Neural progenitor cell (in vitro differentiated cells): ENCODE measurements around the gene OXLD1. TPM values are rescaled to one million over a fixed set of nuclear protein-coding genes. Genes with fewer than 3 reads are reported as not detected.
"Not testable (repeated sequence)": the region's sequence is repeated elsewhere in the genome, so short reads cannot be mapped to it uniquely, and the experiment has no call there.

Experiments used
- DNase-seq: peaks from one replicate; pipeline ENCODE4 v3.0.0-alpha.2; 2016; ENCODE audit warnings: low spot score
- H2AFZ ChIP-seq: fragments of 200-600 bp; sonication (generic); replicated peaks from 2 replicates; pipeline ENCODE4 v1.6.1; 2016; ENCODE audit warnings: antibody characterized with exemption
- H3F3A ChIP-seq: fragments of 200-600 bp; sonication (generic); 2 replicates; pipeline ENCODE4 v1.6.1; 2016; ENCODE audit warnings: antibody characterized with exemption, low read depth
- H3K27ac ChIP-seq: fragments of 200-600 bp; sonication (generic); 2 replicates; pipeline ENCODE4 v1.5.1; 2016; ENCODE audit warnings: mild to moderate bottlenecking
- H3K27me3 ChIP-seq: fragments of 200-600 bp; sonication (generic); 2 replicates; pipeline ENCODE4 v1.6.1; 2016; ENCODE audit warnings: mild to moderate bottlenecking, moderate library complexity
- H3K36me3 ChIP-seq: fragments of 200-600 bp; sonication (generic); 2 replicates; pipeline ENCODE4 v1.5.1; 2016
- H3K4me1 ChIP-seq: fragments of 200-600 bp; sonication (generic); 2 replicates; pipeline ENCODE4 v1.6.1; 2016; ENCODE audit warnings: mixed run types
- H3K4me2 ChIP-seq: fragments of 200-600 bp; sonication (generic); 2 replicates; pipeline ENCODE4 v1.6.1; 2016
- H3K4me3 ChIP-seq: fragments of 200-600 bp; sonication (generic); 2 replicates; pipeline ENCODE4 v1.5.1; 2016
- H3K79me2 ChIP-seq: fragments of 200-600 bp; sonication (generic); 2 replicates; pipeline ENCODE4 v1.6.1; 2016; ENCODE audit warnings: low read depth
- H3K9ac ChIP-seq: fragments of 200-600 bp; sonication (generic); 2 replicates; pipeline ENCODE4 v1.6.1; 2016
- H3K9me3 ChIP-seq: fragments of 200-600 bp; sonication (generic); 2 replicates; pipeline ENCODE4 v1.5.1; 2016; ENCODE audit warnings: low read depth
- H4K20me1 ChIP-seq: fragments of 200-600 bp; sonication (generic); 2 replicates; pipeline ENCODE4 v1.6.1; 2016; ENCODE audit warnings: low read depth
- H3K27ac Mint-ChIP-seq: 3 replicates; pipeline ENCODE4 v1.8.0; 2021; ENCODE audit warnings: mixed read lengths
- H3K27me3 Mint-ChIP-seq: 2 replicates; pipeline ENCODE4 v1.8.0; 2022; ENCODE audit warnings: low read depth, mild to moderate bottlenecking, inconsistent platforms, moderate library complexity, mixed read lengths; ENCODE audit not compliant: insufficient read depth
- H3K36me3 Mint-ChIP-seq: 3 replicates; pipeline ENCODE4 v1.8.0; 2021; ENCODE audit warnings: mixed read lengths
- H3K4me1 Mint-ChIP-seq: 3 replicates; pipeline ENCODE4 v1.8.0; 2021; ENCODE audit warnings: mixed read lengths
- H3K4me3 Mint-ChIP-seq: 3 replicates; pipeline ENCODE4 v1.8.0; 2021; ENCODE audit warnings: mild to moderate bottlenecking, moderate library complexity, mixed read lengths
- H3K9me3 Mint-ChIP-seq: 3 replicates; pipeline ENCODE4 v1.8.0; 2020; ENCODE audit warnings: mixed read lengths
- EZH2 ChIP-seq: fragments of 200-600 bp; sonication (generic); IDR thresholded peaks from 2 replicates; pipeline ENCODE4 v1.6.1; 2017; ENCODE audit warnings: antibody characterized with exemption, mild to moderate bottlenecking, moderate library complexity
- EZH2phosphoT487 ChIP-seq: fragments of 200-600 bp; sonication (generic); IDR thresholded peaks from 2 replicates; pipeline ENCODE4 v1.6.1; 2017; ENCODE audit warnings: antibody characterized with exemption
- total RNA-seq: library from RNA; depleted of rRNA; stranded (reverse); fragments of >200 nt; gene quantifications from 2 replicates; pipeline ENCODE4 v1.2.3, GENCODE V29; 2015; ENCODE audit warnings: low replicate concordance
- TF ChIP-seq, protein P1 (sequence below): fragments of 200-600 bp; sonication (generic); IDR thresholded peaks from 2 replicates; pipeline ENCODE4 v1.5.1; 2017; ENCODE audit warnings: antibody characterized with exemption, mild to moderate bottlenecking

Gene OXLD1
- total RNA-seq, 1 donor from 2014 or later = 11.9 TPM

- Mint-ChIP-seq H3K9me3 (peaks cover 4% of the 10 kb centered on the region), H3K36me3 (peaks cover 53% of the 10 kb centered on the region), H3K27me3 (peaks cover 4% of the 10 kb centered on the region), H3K4me1 (no peaks in the 10 kb centered on the region), H3K4me3 (no peak overlapping the region), H3K27ac (no peak overlapping the region)
- no peaks in the 10 kb centered on the region for H3K27me3 ChIP-seq
- peaks cover 19% of the 10 kb centered on the region for H3K79me2 ChIP-seq
- H3K9me3 ChIP-seq = no peaks in the 10 kb centered on the region
- H2AFZ ChIP-seq = no peak overlapping the region
- no peaks in the 10 kb centered on the region for H3F3A ChIP-seq
- TF ChIP-seq EZH2 (no peak), EZH2phosphoT487 (no peak)
- TF ChIP-seq, protein P1, sequence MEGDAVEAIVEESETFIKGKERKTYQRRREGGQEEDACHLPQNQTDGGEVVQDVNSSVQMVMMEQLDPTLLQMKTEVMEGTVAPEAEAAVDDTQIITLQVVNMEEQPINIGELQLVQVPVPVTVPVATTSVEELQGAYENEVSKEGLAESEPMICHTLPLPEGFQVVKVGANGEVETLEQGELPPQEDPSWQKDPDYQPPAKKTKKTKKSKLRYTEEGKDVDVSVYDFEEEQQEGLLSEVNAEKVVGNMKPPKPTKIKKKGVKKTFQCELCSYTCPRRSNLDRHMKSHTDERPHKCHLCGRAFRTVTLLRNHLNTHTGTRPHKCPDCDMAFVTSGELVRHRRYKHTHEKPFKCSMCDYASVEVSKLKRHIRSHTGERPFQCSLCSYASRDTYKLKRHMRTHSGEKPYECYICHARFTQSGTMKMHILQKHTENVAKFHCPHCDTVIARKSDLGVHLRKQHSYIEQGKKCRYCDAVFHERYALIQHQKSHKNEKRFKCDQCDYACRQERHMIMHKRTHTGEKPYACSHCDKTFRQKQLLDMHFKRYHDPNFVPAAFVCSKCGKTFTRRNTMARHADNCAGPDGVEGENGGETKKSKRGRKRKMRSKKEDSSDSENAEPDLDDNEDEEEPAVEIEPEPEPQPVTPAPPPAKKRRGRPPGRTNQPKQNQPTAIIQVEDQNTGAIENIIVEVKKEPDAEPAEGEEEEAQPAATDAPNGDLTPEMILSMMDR = no peak
- peaks cover 3% of the 10 kb centered on the region for H3K36me3 ChIP-seq
- H4K20me1 ChIP-seq = peaks cover 4% of the 10 kb centered on the region
- no peaks in the 10 kb centered on the region for H3K4me1 ChIP-seq
- H3K4me3 ChIP-seq = no peak overlapping the region
- no peak overlapping the region for H3K9ac ChIP-seq
- no peak overlapping the region for H3K27ac ChIP-seq
- no peak overlapping the region for H3K4me2 ChIP-seq
- DNase-seq = no peak
Observed at GRCh38 chr17:81621494-81622130, 44.8 kb downstream of the OXLD1 start.

DNA sequence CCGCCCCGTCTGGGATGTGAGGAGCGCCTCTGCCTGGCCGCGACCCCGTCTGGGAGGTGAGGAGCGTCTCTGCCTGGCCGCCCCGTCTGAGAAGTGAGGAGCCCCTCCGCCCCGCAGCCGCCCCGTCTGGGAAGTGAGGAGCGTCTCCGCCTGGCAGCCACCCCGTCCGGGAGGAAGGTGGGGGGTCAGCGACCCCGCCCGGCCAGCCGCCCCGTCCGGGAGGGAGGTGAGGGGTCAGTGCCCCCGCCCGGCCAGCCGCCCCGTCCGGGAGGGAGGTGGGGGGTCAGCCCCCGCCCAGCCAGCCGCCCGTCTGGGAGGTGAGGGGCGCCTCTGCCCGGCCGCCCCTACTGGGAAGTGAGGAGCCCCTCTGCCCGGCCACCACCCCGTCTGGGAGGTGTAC, 48.1 kb downstream of the OXLD1 start:
- H2AFZ ChIP-seq, H3K4me1 Mint-ChIP-seq, H3K27me3 Mint-ChIP-seq, H3K27ac ChIP-seq, H3K4me2 ChIP-seq, H3K36me3 ChIP-seq, H3K27me3 ChIP-seq, H3K4me3 Mint-ChIP-seq, H3K9me3 Mint-ChIP-seq, H3K9ac ChIP-seq, H3F3A ChIP-seq, H3K4me3 ChIP-seq, H3K27ac Mint-ChIP-seq, H3K4me1 ChIP-seq, H3K9me3 ChIP-seq, DNase-seq: not testable (repeated sequence)
- Histone ChIP-seq H4K20me1 (peaks cover 14% of the 10 kb centered on the region), H3K79me2 (peaks cover 40% of the 10 kb centered on the region)
- H3K36me3 Mint-ChIP-seq = peaks cover 33% of the 10 kb centered on the region

DNA sequence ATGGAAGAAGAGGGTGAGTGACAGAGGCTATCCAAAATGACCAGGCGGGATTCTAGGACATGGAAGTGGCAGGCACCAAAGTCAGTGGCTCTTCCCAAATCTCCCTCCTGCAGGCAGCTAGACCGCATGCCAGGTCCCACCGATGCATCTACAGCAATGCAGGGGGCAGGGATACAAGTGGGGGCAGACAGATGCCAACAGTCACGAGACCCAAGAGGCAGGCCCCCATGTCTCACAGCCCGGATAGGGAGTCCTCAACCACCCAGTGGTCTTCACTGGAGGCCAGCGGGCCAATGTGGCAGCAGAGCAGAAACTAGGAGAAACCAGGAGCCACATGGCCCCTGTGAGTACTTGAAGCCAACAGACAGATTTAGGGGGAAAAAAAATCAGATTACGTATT, 49.5 kb downstream of the OXLD1 start:
- peaks cover 5% of the 10 kb centered on the region for H3K9me3 Mint-ChIP-seq
- Histone ChIP-seq H3K4me1 (no peaks in the 10 kb centered on the region), H2AFZ (no peak overlapping the region), H3F3A (no peaks in the 10 kb centered on the region), H3K27me3 (no peaks in the 10 kb centered on the region), H3K27ac (no peak overlapping the region), H3K9me3 (no peaks in the 10 kb centered on the region), H3K4me2 (no peak overlapping the region), H3K4me3 (no peak overlapping the region), H3K79me2 (peaks cover 40% of the 10 kb centered on the region), H3K9ac (no peak overlapping the region), H4K20me1 (peaks cover 17% of the 10 kb centered on the region), H3K36me3 (no peaks in the 10 kb centered on the region)
- TF ChIP-seq EZH2 (no peak), EZH2phosphoT487 (no peak)
- TF ChIP-seq, protein P1 = no peak
- no peak overlapping the region for H3K4me3 Mint-ChIP-seq
- peaks cover 34% of the 10 kb centered on the region for H3K36me3 Mint-ChIP-seq
- peaks cover 7% of the 10 kb centered on the region for H3K4me1 Mint-ChIP-seq
- H3K27me3 Mint-ChIP-seq = no peaks in the 10 kb centered on the region
- H3K27ac Mint-ChIP-seq = no peak overlapping the region
- no peak for DNase-seq

DNA sequence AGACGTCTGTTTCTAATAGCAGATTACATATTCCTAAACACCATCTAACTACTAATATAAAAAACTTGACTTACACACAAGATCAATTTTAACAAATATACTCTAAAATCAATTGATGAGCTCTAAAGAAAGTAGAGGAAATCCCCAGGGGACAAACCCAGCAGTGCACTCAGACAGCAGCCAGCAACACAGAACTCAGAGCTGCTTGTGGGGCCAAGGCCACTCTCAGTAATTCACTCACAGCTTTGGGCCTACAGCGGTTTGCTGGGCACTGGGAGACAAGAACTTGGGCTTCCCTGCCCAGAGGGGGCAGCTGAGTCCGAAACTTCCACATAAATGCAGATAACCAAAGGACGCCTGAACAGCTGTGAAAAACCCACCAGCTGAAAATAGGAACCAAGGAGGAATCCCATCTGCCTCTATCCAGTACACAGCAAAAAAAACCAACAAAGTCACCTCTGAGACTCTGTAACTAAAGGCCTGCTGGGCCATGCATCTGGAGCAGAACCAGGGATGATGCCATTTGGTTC, 50.9 kb downstream of the OXLD1 start:
- no peak overlapping the region for H3K4me2 ChIP-seq
- H3K9ac ChIP-seq = no peak overlapping the region
- no peak overlapping the region for H3K4me3 Mint-ChIP-seq
- H3F3A ChIP-seq = no peaks in the 10 kb centered on the region
- H2AFZ ChIP-seq = no peak overlapping the region
- no peak overlapping the region for H3K27ac Mint-ChIP-seq
- H3K9me3 Mint-ChIP-seq = peaks cover 5% of the 10 kb centered on the region
- no peak for DNase-seq
- peaks cover 40% of the 10 kb centered on the region for H3K79me2 ChIP-seq
- peaks cover 22% of the 10 kb centered on the region for H3K36me3 Mint-ChIP-seq
- no peak overlapping the region for H3K4me3 ChIP-seq
- H3K36me3 ChIP-seq = no peaks in the 10 kb centered on the region
- no peaks in the 10 kb centered on the region for H3K9me3 ChIP-seq
- peaks cover 17% of the 10 kb centered on the region for H4K20me1 ChIP-seq
- H3K27me3 Mint-ChIP-seq = no peaks in the 10 kb centered on the region
- TF ChIP-seq EZH2 = no peak
- TF ChIP-seq EZH2phosphoT487 = no peak
- TF ChIP-seq, protein P1 = no peak
- H3K4me1 Mint-ChIP-seq = peaks cover 7% of the 10 kb centered on the region
- H3K4me1 ChIP-seq = no peaks in the 10 kb centered on the region
- no peaks in the 10 kb centered on the region for H3K27me3 ChIP-seq
- H3K27ac ChIP-seq = no peak overlapping the region
